Fibroblast of pulmonary artery (primary cell): ENCODE results near the gene LCLAT1.
"Not testable (repeated sequence)": the region's sequence is repeated elsewhere in the genome, so short reads cannot be mapped to it uniquely, and the experiment has no call there.

Experiments used
- DNase-seq: peaks from one replicate; pipeline ENCODE4 v3.0.0-alpha.2; 2010; ENCODE audit warnings: low read depth
- H3K4me3 ChIP-seq: replicated peaks from 2 replicates; pipeline ENCODE4 v1.5.1; 2011; ENCODE audit warnings: low read depth, mild to moderate bottlenecking, control low read depth, low read length, moderate library complexity
- TF ChIP-seq, protein P1 (sequence below): IDR thresholded peaks from 2 replicates; pipeline ENCODE4 v1.5.1; 2011; ENCODE audit warnings: mild to moderate bottlenecking, control low read depth, low read length, inconsistent platforms; ENCODE audit errors: missing control alignments

The LCLAT1 gene

DNA sequence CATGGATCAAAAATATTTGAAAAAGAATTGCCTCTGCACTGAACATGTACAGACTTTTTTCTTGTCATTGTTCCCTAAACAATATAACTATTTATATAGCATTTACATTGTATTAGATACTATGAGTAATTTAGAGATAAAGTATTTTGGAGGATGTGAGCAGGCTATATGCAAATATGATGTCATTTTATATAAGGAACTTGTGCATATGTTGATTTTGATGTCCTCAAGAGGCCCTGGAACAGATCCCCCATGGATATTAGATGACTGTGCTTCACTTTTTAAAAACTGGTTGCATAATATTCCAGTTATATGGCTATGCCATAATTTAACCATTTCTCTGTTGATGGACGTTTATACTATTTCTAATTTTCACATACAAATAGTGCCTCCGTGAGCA lies 16.5 kb downstream of the LCLAT1 start:
- DNase-seq = no peak
- no peak overlapping the region for H3K4me3 ChIP-seq
- TF ChIP-seq, protein P1, sequence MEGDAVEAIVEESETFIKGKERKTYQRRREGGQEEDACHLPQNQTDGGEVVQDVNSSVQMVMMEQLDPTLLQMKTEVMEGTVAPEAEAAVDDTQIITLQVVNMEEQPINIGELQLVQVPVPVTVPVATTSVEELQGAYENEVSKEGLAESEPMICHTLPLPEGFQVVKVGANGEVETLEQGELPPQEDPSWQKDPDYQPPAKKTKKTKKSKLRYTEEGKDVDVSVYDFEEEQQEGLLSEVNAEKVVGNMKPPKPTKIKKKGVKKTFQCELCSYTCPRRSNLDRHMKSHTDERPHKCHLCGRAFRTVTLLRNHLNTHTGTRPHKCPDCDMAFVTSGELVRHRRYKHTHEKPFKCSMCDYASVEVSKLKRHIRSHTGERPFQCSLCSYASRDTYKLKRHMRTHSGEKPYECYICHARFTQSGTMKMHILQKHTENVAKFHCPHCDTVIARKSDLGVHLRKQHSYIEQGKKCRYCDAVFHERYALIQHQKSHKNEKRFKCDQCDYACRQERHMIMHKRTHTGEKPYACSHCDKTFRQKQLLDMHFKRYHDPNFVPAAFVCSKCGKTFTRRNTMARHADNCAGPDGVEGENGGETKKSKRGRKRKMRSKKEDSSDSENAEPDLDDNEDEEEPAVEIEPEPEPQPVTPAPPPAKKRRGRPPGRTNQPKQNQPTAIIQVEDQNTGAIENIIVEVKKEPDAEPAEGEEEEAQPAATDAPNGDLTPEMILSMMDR = no peak

DNA sequence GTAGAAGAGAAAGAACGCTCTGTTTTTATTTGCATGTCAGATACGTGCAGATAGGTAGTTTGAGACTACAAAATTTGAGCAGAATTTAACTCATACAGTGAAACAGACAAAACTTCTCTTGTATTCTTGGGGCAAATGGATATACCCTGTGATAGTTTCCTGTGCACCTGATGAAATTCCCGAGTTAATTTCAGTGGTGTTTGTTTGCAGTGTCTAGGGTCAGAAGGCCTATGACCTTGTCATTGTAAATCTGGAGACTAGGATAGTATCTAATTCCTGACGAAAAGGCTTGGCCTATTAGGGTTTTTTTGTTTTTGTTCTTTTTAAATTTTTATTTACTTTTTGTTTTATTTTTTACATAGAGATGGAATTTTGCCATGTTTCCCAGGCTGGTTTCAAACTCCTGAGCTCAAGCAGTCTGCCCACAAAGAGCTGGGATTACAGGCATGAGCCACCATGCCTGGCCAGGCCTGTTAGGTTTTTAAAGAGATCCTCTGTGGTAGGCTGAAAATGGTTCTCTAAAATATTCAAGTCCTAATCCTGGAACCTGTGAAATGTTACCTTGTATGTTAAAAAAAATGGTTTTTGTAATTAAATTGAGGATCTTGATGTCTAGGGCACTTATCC lies 17.6 kb downstream of the LCLAT1 start:
- no peak overlapping the region for H3K4me3 ChIP-seq
- TF ChIP-seq, protein P1 = no peak
- no peak for DNase-seq

DNA sequence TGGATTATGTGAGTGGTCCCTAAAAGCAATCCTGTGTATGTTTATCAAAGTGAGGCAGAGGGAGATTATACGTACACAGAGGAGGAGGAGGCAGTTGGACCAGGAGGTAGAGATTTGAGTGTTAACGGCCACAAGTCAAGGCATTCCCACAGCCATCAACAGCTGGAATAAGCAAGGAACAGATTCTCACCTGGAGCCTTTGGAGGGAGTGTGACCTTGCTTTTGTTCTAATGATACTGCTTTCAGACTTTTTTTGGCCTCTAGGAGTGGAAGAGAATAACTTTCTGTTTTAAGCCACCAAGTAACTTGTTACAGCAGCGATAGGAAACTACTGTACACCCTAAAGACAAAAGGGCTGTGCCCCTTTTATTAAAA lies 18.1 kb downstream of the LCLAT1 start:
- DNase-seq = no peak
- TF ChIP-seq, protein P1 = no peak
- H3K4me3 ChIP-seq = no peak overlapping the region

DNA sequence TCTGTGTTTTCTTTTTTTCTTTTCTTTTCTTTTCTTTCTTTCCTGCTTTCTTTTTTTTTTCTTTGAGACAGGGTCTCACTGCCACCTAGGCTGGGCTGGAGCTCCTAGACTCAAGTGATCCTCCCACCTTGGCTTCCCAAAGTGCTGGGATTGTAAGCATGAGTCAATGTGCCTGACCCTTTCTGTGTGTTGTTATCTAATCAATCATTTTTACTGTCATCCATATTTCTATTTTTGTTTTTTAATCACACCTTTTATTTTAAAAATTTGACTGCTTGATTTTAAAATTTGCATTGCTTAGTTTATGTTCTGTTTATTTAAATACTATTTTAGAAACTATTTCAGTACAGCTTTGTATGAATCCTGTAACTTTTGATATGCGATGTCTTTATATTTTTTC lies 19.2 kb downstream of the LCLAT1 start:
- TF ChIP-seq, protein P1 = no peak
- no peak for DNase-seq
- H3K4me3 ChIP-seq = no peak overlapping the region

DNA sequence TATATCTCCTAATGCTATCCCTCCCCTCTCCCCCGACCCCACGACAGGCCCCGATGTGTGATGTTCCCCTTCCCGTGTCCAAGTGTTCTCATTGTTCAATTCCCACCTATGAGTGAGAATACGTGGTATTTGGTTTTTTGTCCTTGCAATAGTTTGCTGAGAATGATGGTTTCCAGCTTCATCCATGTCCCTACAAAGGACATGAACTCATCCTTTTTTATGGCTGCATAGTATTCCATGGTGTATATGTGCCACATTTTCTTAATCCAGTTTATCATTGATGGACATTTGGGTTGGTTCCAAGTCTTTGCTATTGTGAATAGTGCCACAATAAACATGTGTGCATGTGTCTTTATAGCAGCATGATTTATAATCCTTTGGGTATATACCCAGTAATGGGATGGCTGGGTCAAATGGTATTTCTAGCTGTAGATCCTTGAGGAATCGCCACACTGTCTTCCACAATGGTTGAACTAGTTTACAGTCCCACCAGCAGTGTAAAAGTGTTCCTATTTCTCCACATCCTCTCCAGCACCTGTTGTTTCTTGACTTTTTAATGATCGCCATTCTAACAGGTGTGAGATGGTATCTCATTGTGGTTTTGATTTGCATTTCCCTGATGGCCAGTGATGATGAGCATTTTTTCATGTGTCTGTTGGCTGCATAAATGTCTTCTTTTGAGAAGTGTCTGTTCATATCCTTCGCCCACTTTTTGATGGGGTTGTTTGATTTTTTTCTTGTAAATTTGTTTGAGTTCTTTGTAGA lies 20.2 kb downstream of the LCLAT1 start:
- not testable (repeated sequence) for H3K4me3 ChIP-seq, DNase-seq

DNA sequence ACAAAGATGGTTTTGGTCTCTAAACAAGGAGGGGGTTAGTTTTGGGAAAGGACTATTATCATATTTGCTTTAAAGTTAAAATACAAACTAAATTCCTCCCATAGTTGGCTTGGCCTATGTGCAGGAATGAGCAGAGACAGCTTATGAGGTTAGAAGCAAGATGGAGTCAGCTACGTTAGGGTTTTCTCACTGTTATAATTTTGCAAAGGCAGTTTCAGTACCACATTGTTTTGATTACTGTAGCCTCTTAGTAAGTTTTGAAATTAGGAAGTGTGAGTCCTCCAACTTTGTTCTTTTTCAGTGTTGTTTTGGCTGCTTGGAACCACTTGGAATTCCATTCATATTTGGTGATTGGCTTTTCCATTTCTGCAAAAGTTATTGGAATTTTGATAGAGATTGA lies 23.4 kb downstream of the LCLAT1 start:
- TF ChIP-seq, protein P1 = no peak
- H3K4me3 ChIP-seq = no peak overlapping the region
- DNase-seq = no peak

DNA sequence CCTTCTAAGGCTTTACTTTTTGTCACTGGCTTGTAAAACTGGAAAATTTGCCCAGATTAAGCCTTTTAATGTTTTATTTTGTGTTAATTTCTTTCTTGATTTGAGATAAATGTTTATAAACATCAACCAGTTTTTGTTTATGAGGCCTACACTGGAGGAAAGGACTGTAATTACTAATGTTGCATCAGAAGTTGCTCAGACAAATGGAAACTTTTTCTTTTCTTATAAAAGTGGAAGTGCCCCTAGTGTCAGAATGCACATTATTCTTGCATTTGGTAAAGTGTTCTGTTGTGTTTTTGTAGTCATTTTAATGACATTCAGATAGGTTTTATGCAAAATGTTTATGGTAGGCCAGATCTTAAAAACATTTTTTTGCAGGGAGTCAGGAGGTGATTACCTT lies 25.3 kb downstream of the LCLAT1 start:
- no peak overlapping the region for H3K4me3 ChIP-seq
- no peak for DNase-seq
- TF ChIP-seq, protein P1 = no peak
